Psoas muscle (tissue), 8 donors: Measurements from ENCODE around the gene CDK5RAP1. TPM values are rescaled to one million over a fixed set of nuclear protein-coding genes. Genes with fewer than 3 reads are reported as not detected.

ENCODE experiments used
- ATAC-seq, 4 donors: fragments of 200-7000 bp; cut with Tn5 transposase; one replicate each; pipeline ENCODE4 v1.9.1; 2020; ENCODE audit warnings: moderate library complexity in 3 of 4, mild to moderate bottlenecking in 2 of 4
- DNase-seq, 2 donors: peaks; one replicate each; pipeline ENCODE4 v3.0.0-alpha.2; 2020
- H3K27ac ChIP-seq: fragments of 200-600 bp; one replicate; pipeline ENCODE4 v1.8.0; 2022
- H3K27me3 ChIP-seq, 3 donors: fragments of 200-600 bp in 1 of 3; one replicate each; pipeline versions ENCODE4 v1.6.1 to v1.8.0; 2013 to 2022; ENCODE audit warnings: low read length in 2 of 3, mild to moderate bottlenecking in 2 of 3, moderate library complexity in 1 of 3; ENCODE audit not compliant: insufficient read depth in 3 of 3
- H3K36me3 ChIP-seq, 2 donors: fragments of 200-600 bp in 1 of 2; one replicate each; pipeline versions ENCODE4 v1.6.1 to v1.8.0; 2013 to 2022; ENCODE audit warnings: low read depth in 1 of 2, mild to moderate bottlenecking in 1 of 2, moderate library complexity in 1 of 2; ENCODE audit not compliant: insufficient read depth in 1 of 2
- H3K4me1 ChIP-seq: fragments of 200-600 bp; one replicate; pipeline ENCODE4 v1.8.0; 2022
- H3K4me3 ChIP-seq: fragments of 200-600 bp; one replicate; pipeline ENCODE4 v1.8.0; 2022; ENCODE audit warnings: mild to moderate bottlenecking
- H3K9me3 ChIP-seq: fragments of 200-600 bp; one replicate; pipeline ENCODE4 v1.8.0; 2022
- WGBS, 3 donors: extraction: QIAGEN DNeasy Blood & Tissue Kit; methylation state at CpG; one replicate each; pipeline versions ENCODE4 v1.1.6 to v1.1.7; 2013; 5-methylcytosine and 5-hydroxymethylcytosine counted together
- intact Hi-C, 2 donors: fragments of 100-400 bp; cut with DNase I; formaldehyde crosslinking; loops; one replicate each; pipeline versions ENCODE4 v1.11.0 to v1.14.2; 2022
- polyA plus RNA-seq, 3 donors: library from polyadenylated mRNA; stranded (reverse); fragments of 200-250 nt; gene quantifications; one replicate each; pipeline ENCODE4 v1.2.3, GENCODE V29; 2013
- total RNA-seq, 4 donors: library from RNA; stranded (reverse); fragmentation: NEBNext Ultra II Directional in 2 of 4; extraction: Animal tissue kit (Norgen Biotek cat#: 25700) in 2 of 4; gene quantifications; one replicate each; pipeline versions ENCODE4 v1.2.1 to v1.2.4, GENCODE V29; 2021 to 2023
- TF ChIP-seq, protein P1 (sequence below): fragments of 200-600 bp; IDR thresholded peaks from one replicate; pipeline ENCODE4 v1.8.0; 2022; ENCODE audit warnings: antibody characterized with exemption
- donor health status: healthy with polysubstance abuse.
- donor health status: DM: no; HTN: no; CAD: no; lungs with moderate emphysema.
- donor health status: Bipolar disorder and iron deficiency.
- donor health status: healthy.
- donor health status: DM: yes; HTN: yes; CAD: no.
- donor health status: DM: no; HTN: no; CAD: no.
- donor health status: DM: no; HTN: no; CAD: no.
- donor health status: DM: yes; HTN: yes; CAD: no.

Gene CDK5RAP1
- total and polyA plus RNA-seq, 7 donors: 14.7 to 43.3 (median 25.8) TPM

DNA sequence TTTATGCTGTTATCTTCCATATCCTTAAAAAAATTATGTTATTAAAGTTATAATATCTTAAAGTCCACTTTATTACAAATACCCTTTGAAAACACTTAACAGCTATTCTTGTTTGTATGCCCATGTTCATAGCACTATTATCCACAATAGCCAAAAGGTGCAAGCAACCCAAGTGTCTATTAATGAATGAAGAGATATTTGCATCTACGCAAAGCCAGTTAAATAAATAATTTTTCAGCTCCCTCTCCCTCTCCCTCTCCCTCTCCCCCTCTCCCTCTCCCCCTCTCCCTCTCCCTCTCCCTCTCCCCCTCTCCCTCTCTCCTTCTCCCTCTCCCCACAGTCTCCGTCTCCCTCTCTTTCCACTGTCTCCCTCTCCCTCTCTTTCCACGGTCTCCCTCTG lies 13.1 kb downstream of the CDK5RAP1 start:
- Histone ChIP-seq H3K36me3 (peaks cover 8 to 84% of the 10 kb centered on the region in 2 donors), H3K27ac (no peak overlapping the region), H3K27me3 (no peaks in the 10 kb centered on the region), H3K4me3 (no peak overlapping the region), H3K4me1 (no peaks in the 10 kb centered on the region), H3K9me3 (no peaks in the 10 kb centered on the region)
- intact Hi-C loops: no loop called here
- no peak for DNase-seq
- ATAC-seq: no peak
- TF ChIP-seq, protein P1, sequence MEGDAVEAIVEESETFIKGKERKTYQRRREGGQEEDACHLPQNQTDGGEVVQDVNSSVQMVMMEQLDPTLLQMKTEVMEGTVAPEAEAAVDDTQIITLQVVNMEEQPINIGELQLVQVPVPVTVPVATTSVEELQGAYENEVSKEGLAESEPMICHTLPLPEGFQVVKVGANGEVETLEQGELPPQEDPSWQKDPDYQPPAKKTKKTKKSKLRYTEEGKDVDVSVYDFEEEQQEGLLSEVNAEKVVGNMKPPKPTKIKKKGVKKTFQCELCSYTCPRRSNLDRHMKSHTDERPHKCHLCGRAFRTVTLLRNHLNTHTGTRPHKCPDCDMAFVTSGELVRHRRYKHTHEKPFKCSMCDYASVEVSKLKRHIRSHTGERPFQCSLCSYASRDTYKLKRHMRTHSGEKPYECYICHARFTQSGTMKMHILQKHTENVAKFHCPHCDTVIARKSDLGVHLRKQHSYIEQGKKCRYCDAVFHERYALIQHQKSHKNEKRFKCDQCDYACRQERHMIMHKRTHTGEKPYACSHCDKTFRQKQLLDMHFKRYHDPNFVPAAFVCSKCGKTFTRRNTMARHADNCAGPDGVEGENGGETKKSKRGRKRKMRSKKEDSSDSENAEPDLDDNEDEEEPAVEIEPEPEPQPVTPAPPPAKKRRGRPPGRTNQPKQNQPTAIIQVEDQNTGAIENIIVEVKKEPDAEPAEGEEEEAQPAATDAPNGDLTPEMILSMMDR: no peak
- WGBS, 3 donors: 87 to 100% (median 98%) methylated on average over 1 to 3 of the region's 3 CpGs

DNA sequence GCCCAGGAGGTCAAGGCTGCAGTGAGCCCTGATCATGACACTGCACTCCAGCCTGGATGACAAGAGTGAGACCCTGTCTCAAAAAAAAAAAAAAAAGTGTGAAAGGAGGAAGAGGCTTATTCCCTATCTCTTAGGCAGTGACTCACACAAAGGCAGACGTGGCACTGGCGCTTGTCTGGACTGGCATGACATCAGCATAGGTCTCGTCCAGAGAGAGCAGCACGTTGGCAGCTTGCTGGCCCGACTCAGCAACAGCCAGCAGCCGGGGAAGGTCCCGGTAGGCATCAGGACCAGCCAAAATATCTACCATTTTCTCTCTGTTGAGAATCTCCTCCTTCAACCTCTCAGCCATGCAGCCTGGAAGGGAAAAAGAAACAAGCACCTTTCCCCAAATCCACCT lies 14.1 kb downstream of the CDK5RAP1 start:
- intact Hi-C loops: no loop called here
- H3K36me3 ChIP-seq: peaks cover 8 to 87% of the 10 kb centered on the region in 2 donors
- H3K4me1 ChIP-seq: no peaks in the 10 kb centered on the region
- WGBS, 3 donors: 22 to 58% (median 37%) methylated on average over 7 of the region's 7 CpGs
- H3K9me3 ChIP-seq: no peaks in the 10 kb centered on the region
- no peak overlapping the region for H3K27ac ChIP-seq
- no peak overlapping the region for H3K4me3 ChIP-seq
- DNase-seq (peak; percentile 46 to 58), ATAC-seq (peak; percentile 60 to 80 (median 78))
- TF ChIP-seq, protein P1: no peak
- no peaks in the 10 kb centered on the region for H3K27me3 ChIP-seq

DNA sequence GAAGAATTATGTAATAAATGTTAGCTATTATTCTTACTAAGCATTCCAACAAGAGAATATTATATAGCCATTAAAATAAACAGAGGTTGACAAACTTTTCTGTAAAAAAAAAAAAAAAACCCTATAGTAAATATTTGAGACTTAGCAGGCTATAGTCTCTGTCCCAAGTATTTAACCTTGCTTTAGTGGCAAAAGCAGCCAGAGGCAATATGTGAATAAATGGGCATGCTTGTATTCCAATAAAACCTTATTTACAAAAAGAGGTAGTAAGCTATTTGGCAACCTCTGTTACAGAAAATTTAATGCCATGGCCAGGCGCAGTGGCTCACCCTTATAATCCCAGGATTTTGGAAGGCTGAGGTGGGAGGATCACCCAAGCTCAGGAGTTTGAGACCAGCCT lies 14.6 kb downstream of the CDK5RAP1 start:
- TF ChIP-seq, protein P1: no peak
- WGBS, 3 donors: 96 to 100% (median 100%) methylated on average over 1 of the region's 1 CpG
- H3K36me3 ChIP-seq: peaks cover 4 to 87% of the 10 kb centered on the region in 2 donors

DNA sequence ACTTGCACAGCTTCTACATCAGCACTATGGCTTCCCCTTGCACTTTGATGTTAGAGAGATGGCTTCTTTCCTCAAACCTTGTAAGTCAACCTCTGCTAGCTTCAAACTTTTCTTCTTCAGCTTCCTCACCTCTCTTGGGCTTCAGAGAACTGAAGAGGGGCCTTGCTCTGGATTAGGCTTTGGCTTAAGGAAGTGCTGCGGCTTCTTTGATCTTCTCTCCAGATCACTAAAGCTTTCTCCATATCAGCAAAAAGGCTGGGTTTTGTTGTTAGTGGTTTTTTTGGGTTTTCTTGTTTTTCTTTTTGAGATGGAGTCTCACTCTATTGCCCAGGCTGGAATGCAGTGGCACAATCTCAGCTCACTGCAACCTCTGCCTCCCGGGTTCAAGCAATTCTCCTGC lies 24.0 kb downstream of the CDK5RAP1 start:
- DNase-seq: no peak
- Histone ChIP-seq H3K36me3 (peaks cover 13 to 92% of the 10 kb centered on the region in 2 donors), H3K4me3 (no peak overlapping the region), H3K27me3 (no peaks in the 10 kb centered on the region), H3K27ac (no peak overlapping the region), H3K4me1 (no peaks in the 10 kb centered on the region), H3K9me3 (no peaks in the 10 kb centered on the region)
- intact Hi-C loops: no loop called here
- TF ChIP-seq, protein P1: no peak
- no peak for ATAC-seq
- 85 to 94% (median 94%) methylated on average over 2 of the region's 2 CpGs for WGBS, 3 donors

More for the DNA sequence above, 14.6 kb downstream of the CDK5RAP1 start:
- Histone ChIP-seq H3K4me3 (no peak overlapping the region), H3K27me3 (no peaks in the 10 kb centered on the region), H3K4me1 (no peaks in the 10 kb centered on the region), H3K9me3 (no peaks in the 10 kb centered on the region), H3K27ac (no peak overlapping the region)
- ATAC-seq (no peak), DNase-seq (no peak)
- intact Hi-C loops: no loop called here
